ENCODE data around the gene DYNC1I1. TPM values are rescaled to one million over a fixed set of nuclear protein-coding genes. Genes with fewer than 3 reads are reported as not detected.

Gene DYNC1I1
- total and polyA plus RNA-seq, 2 of the 4 experiments (the other 2 are of a cell fraction), result under 0.01 to 0.15 TPM

DNA sequence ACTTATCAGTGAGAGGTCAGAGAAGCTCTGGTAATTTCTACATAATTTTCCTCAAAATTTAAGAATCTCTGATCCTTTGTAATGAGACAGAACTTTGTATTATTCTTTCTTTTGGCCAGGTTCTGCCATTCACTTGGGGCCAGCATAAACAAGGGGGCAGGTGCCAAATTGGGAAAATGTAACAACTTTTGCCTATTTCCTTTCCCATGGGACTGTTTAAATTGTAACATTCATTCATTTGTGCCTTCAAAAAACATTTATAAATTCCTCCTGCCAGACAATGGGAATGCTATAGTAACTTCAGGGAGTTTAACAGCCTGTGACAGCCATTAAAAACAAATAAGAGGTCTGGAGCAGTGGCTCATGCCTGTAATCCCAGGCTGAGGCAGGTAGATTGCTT, 12.4 kb downstream of the DYNC1I1 start:
- no peak overlapping the region for H2BK120ac ChIP-seq (ENCODE audit: low read depth, low read length)
- H3K27ac ChIP-seq (ENCODE audit: insufficient read depth, low read length), result no peak overlapping the region
- H3K79me1 ChIP-seq (ENCODE audit: low read depth in 1 of 2, low read length in 2 of 2), result no peaks in the 10 kb centered on the region
- H3K9me1 ChIP-seq (ENCODE audit: insufficient read depth, low read length), result no peaks in the 10 kb centered on the region
- H3K36me3 ChIP-seq (ENCODE audit: control insufficient read depth, insufficient read depth, low read length), result no peaks in the 10 kb centered on the region
- no peak overlapping the region for H3K14ac ChIP-seq (replicated peaks; ENCODE audit: low read depth, low read length)
- H3K4me2 ChIP-seq (ENCODE audit: low read depth, low read length), result no peak overlapping the region
- no peak overlapping the region for H2AK9ac ChIP-seq (replicated peaks; ENCODE audit: low read depth, low read length, poor library complexity)
- no peak overlapping the region for H4K5ac ChIP-seq (ENCODE audit: low read depth, low read length)
- no peak for DNase-seq
- BruUV-seq (replicated peaks), result no TSS peak
- no peak overlapping the region for H3K4ac ChIP-seq (ENCODE audit: low read depth, low read length)
- H2AFZ ChIP-seq (replicated peaks; ENCODE audit: low read length, poor library complexity), result no peak overlapping the region
- no peak overlapping the region for H3K56ac ChIP-seq (ENCODE audit: extremely low read depth, insufficient read depth, low read length)
- H3K23ac ChIP-seq (ENCODE audit: low read depth, low read length), result no peak overlapping the region
- intact Hi-C loops (cut with micrococcal nuclease), result no loop called here
- no peaks in the 10 kb centered on the region for H4K20me1 ChIP-seq (ENCODE audit: insufficient read depth, low read length)
- no peak overlapping the region for H2AK5ac ChIP-seq (ENCODE audit: low read depth, low read length)
- H3K4me3 ChIP-seq (ENCODE audit: insufficient read depth, low read depth, low read length), result no peak overlapping the region
- no peak for ATAC-seq (ENCODE audit: low read depth)
- dilution Hi-C loops (cut with HindIII; ENCODE audit: low sequenced_read_pairs, unreplicated experiment), result no loop called here
- no peak overlapping the region for H4K8ac ChIP-seq (ENCODE audit: low read depth in 2 of 2, low read length in 2 of 2)
- no peaks in the 10 kb centered on the region for H3K4me1 ChIP-seq (ENCODE audit: control insufficient read depth, insufficient read depth, low read length)
- H3K9me3 ChIP-seq (ENCODE audit: control insufficient read depth, insufficient read depth, low read length), result no peaks in the 10 kb centered on the region
- H2BK15ac ChIP-seq (ENCODE audit: low read depth, low read length), result no peak overlapping the region
- H2BK5ac ChIP-seq (ENCODE audit: low read depth, low read length, poor library complexity, severe bottlenecking), result no peak overlapping the region
- no peak overlapping the region for H3K9ac ChIP-seq (ENCODE audit: low read depth, low read length)
- no peak for TF ChIP-seq BHLHE40 (IDR thresholded peaks at IDR 0.05; ENCODE audit: low read depth, low read length)
- TF ChIP-seq, protein P1, sequence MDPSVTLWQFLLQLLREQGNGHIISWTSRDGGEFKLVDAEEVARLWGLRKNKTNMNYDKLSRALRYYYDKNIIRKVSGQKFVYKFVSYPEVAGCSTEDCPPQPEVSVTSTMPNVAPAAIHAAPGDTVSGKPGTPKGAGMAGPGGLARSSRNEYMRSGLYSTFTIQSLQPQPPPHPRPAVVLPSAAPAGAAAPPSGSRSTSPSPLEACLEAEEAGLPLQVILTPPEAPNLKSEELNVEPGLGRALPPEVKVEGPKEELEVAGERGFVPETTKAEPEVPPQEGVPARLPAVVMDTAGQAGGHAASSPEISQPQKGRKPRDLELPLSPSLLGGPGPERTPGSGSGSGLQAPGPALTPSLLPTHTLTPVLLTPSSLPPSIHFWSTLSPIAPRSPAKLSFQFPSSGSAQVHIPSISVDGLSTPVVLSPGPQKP (IDR thresholded peaks at IDR 0.05; ENCODE audit: borderline replicate concordance, low read depth, low read length), result no peak
- no peak for TF ChIP-seq CHD1 (IDR thresholded peaks at IDR 0.05; ENCODE audit: low read depth, low read length)
- TF ChIP-seq MAZ (IDR thresholded peaks at IDR 0.05; ENCODE audit: borderline replicate concordance, low read depth, low read length), result no peak
- no peak for TF ChIP-seq FOS (IDR thresholded peaks at IDR 0.05; ENCODE audit: low read depth, low read length)
- TF ChIP-seq MAFK (IDR thresholded peaks at IDR 0.05; ENCODE audit: low read depth, low read length), result no peak
- TF ChIP-seq RCOR1 (IDR thresholded peaks at IDR 0.05; ENCODE audit: insufficient replicate concordance, low read length), result no peak
- TF ChIP-seq, protein P2, sequence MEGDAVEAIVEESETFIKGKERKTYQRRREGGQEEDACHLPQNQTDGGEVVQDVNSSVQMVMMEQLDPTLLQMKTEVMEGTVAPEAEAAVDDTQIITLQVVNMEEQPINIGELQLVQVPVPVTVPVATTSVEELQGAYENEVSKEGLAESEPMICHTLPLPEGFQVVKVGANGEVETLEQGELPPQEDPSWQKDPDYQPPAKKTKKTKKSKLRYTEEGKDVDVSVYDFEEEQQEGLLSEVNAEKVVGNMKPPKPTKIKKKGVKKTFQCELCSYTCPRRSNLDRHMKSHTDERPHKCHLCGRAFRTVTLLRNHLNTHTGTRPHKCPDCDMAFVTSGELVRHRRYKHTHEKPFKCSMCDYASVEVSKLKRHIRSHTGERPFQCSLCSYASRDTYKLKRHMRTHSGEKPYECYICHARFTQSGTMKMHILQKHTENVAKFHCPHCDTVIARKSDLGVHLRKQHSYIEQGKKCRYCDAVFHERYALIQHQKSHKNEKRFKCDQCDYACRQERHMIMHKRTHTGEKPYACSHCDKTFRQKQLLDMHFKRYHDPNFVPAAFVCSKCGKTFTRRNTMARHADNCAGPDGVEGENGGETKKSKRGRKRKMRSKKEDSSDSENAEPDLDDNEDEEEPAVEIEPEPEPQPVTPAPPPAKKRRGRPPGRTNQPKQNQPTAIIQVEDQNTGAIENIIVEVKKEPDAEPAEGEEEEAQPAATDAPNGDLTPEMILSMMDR (conservative IDR thresholded peaks at IDR 0.05; ENCODE audit: low read depth, low read length), result no peak
- TF ChIP-seq RFX5 (IDR thresholded peaks at IDR 0.05; ENCODE audit: low read depth, low read length), result no peak
- no peak for TF ChIP-seq POLR2A (IDR thresholded peaks at IDR 0.05; ENCODE audit: low read depth, low read length)
- TF ChIP-seq, protein P3, sequence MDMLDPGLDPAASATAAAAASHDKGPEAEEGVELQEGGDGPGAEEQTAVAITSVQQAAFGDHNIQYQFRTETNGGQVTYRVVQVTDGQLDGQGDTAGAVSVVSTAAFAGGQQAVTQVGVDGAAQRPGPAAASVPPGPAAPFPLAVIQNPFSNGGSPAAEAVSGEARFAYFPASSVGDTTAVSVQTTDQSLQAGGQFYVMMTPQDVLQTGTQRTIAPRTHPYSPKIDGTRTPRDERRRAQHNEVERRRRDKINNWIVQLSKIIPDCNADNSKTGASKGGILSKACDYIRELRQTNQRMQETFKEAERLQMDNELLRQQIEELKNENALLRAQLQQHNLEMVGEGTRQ (IDR thresholded peaks at IDR 0.05; ENCODE audit: low read depth, low read length), result no peak
- no peak for TF ChIP-seq CEBPB (IDR thresholded peaks at IDR 0.05; ENCODE audit: low read depth, low read length)
- TF ChIP-seq NFE2L2 (IDR thresholded peaks at IDR 0.05; ENCODE audit: low read depth, low read length), result no peak
- CTCF ChIA-PET, result no interaction called here
- H3K18ac ChIP-seq (ENCODE audit: low read depth, low read length), result no peak overlapping the region
- H2BK20ac ChIP-seq (ENCODE audit: low read depth, low read length), result no peak overlapping the region
- POLR2A ChIA-PET (ENCODE audit: unreplicated experiment), result no interaction called here
- in situ Hi-C loops (cut with MboI; ENCODE audit: low sequenced_read_pairs), result no loop called here
- H3K27me3 ChIP-seq (ENCODE audit: control insufficient read depth, insufficient read depth, low read length), result no peaks in the 10 kb centered on the region
- H4K91ac ChIP-seq (ENCODE audit: insufficient read depth, low read depth, low read length), result no peak overlapping the region
